ENCODE data around the gene KCNAB2. TPM values are rescaled to one million over a fixed set of nuclear protein-coding genes. Genes with fewer than 3 reads are reported as not detected.

Gene KCNAB2
- total RNA-seq, 1 donor = 5.8 TPM

DNA sequence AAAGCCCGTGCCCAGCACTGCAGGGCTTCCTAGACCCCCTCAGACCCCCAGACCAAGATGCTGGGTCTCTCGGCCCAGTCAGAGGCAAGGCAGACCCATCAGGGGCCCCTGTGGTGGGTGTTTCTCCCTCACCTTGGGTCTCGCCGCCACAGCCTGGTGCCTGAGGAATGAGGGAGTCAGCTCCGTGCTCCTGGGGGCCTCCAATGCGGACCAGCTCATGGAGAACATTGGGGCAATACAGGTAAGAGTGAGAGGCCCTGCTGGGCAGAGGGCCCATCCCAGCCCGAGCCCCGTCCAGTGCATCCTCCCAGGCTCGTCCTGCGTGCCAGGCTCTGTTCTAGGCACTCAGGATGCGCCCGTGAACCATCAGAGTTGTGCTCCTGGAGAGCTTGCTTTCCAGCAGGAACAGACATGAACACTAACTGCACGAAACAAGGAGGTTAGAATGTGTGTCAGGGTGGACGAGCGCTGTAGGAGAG is 51.5 kb downstream of the KCNAB2 start:
- H3K27me3 ChIP-seq (ENCODE audit: insufficient read depth, low read length) = no peaks in the 10 kb centered on the region
- no peaks in the 10 kb centered on the region for H4K20me1 ChIP-seq (ENCODE audit: insufficient read depth, low read length)
- no peak overlapping the region for H3K4me2 ChIP-seq (ENCODE audit: insufficient read depth, low read length)
- no peaks in the 10 kb centered on the region for H3K4me1 ChIP-seq (ENCODE audit: insufficient read depth, low read length)
- no peak for TF ChIP-seq CTCF (IDR thresholded peaks at IDR 0.05; ENCODE audit: extremely low read depth, low read depth, low read length)
- no peaks in the 10 kb centered on the region for H3K79me2 ChIP-seq (ENCODE audit: insufficient read depth, low read length)
- no peak overlapping the region for H3K4me3 ChIP-seq (ENCODE audit: insufficient read depth, low read length)
- no peak overlapping the region for H3K27ac ChIP-seq (ENCODE audit: low read depth, low read length)
- no peak for DNase-seq (ENCODE audit: insufficient read length, low spot score, missing footprints)
- no peaks in the 10 kb centered on the region for H3K9me3 ChIP-seq (ENCODE audit: low read depth, low read length)
- no peak overlapping the region for H2AFZ ChIP-seq (ENCODE audit: low read length)
- H3K36me3 ChIP-seq (ENCODE audit: insufficient read depth, low read length) = no peaks in the 10 kb centered on the region

DNA sequence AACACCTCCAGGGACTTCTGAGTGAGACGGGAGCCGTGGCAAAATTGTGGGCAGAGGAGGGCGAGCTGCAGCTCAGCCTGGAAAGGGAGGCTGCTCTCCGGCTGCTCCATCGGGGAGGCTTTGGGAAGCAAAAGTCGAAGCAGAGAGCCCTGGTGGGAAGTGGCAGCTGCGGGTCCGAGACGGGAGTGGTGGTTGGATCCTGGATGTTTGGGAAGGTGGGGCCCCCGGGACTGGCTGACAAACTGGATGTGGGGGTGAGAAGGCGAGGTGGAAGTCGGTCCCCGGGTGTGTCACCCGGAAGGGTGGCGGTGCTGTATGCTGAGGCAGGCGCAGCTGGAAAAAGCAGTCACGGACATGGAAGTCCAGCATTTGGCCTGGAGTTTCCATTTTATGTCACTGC is 52.1 kb downstream of the KCNAB2 start:
- no peak overlapping the region for H3K4me3 ChIP-seq (ENCODE audit: insufficient read depth, low read length)
- no peaks in the 10 kb centered on the region for H3K27me3 ChIP-seq (ENCODE audit: insufficient read depth, low read length)
- H4K20me1 ChIP-seq (ENCODE audit: insufficient read depth, low read length) = no peaks in the 10 kb centered on the region
- no peaks in the 10 kb centered on the region for H3K36me3 ChIP-seq (ENCODE audit: insufficient read depth, low read length)
- no peaks in the 10 kb centered on the region for H3K9me3 ChIP-seq (ENCODE audit: low read depth, low read length)
- no peak overlapping the region for H3K4me2 ChIP-seq (ENCODE audit: insufficient read depth, low read length)
- no peak for DNase-seq (ENCODE audit: insufficient read length, low spot score, missing footprints)
- H2AFZ ChIP-seq (ENCODE audit: low read length) = no peak overlapping the region
- TF ChIP-seq CTCF (IDR thresholded peaks at IDR 0.05; ENCODE audit: extremely low read depth, low read depth, low read length) = no peak
- H3K4me1 ChIP-seq (ENCODE audit: insufficient read depth, low read length) = no peaks in the 10 kb centered on the region
- no peaks in the 10 kb centered on the region for H3K79me2 ChIP-seq (ENCODE audit: insufficient read depth, low read length)
- no peak overlapping the region for H3K27ac ChIP-seq (ENCODE audit: low read depth, low read length)

DNA sequence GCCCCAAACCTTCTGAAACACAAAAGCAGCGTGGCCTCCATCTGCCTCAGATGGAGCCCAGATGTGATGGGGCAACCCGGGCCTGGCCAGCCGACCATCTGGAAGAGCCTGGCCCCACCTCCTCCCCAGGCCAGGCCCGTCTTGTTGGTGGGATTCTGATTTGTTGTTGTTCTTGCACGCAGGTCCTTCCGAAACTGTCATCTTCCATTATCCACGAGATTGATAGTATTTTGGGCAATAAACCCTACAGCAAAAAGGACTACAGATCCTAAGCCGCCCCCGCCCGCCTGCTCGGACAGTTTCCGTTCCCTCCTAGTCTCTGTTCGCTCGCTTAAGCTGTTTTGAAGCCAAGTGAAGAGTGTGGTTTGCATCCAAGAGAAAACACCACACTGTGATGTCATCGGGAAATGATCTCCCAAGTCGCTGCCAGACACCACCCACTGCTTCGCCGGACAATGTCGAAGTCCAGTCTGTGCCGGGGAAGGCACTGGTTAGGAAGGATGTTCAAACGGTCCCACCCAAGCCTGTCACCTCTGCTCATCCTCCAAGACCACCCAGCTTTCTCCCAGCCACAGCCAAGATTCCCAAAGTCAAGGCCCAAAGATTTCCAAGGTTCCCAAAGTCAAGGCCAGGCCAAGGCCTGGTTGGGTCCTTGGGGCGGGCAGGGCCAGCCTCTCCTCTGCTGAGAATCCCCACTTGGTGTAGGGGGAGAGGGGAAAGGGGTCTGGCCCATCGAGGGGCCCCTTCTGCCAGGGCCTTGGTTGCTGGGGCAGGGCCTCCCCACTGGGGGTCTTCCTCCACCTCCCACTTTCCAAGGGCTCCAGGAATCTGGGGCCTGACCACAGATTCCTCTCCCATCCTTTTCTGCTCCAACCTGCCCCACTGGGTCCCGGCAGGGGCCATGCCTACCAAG is 52.9 kb downstream of the KCNAB2 start:
- no peaks in the 10 kb centered on the region for H3K4me1 ChIP-seq (ENCODE audit: insufficient read depth, low read length)
- no peaks in the 10 kb centered on the region for H3K27me3 ChIP-seq (ENCODE audit: insufficient read depth, low read length)
- H2AFZ ChIP-seq (ENCODE audit: low read length) = no peak overlapping the region
- H3K27ac ChIP-seq (ENCODE audit: low read depth, low read length) = no peak overlapping the region
- H3K4me2 ChIP-seq (ENCODE audit: insufficient read depth, low read length) = no peak overlapping the region
- H3K4me3 ChIP-seq (ENCODE audit: insufficient read depth, low read length) = no peak overlapping the region
- no peaks in the 10 kb centered on the region for H4K20me1 ChIP-seq (ENCODE audit: insufficient read depth, low read length)
- H3K79me2 ChIP-seq (ENCODE audit: insufficient read depth, low read length) = no peaks in the 10 kb centered on the region
- no peaks in the 10 kb centered on the region for H3K36me3 ChIP-seq (ENCODE audit: insufficient read depth, low read length)
- H3K9me3 ChIP-seq (ENCODE audit: low read depth, low read length) = no peaks in the 10 kb centered on the region
- no peak for TF ChIP-seq CTCF (IDR thresholded peaks at IDR 0.05; ENCODE audit: extremely low read depth, low read depth, low read length)
- DNase-seq (ENCODE audit: insufficient read length, low spot score, missing footprints) = no peak

DNA sequence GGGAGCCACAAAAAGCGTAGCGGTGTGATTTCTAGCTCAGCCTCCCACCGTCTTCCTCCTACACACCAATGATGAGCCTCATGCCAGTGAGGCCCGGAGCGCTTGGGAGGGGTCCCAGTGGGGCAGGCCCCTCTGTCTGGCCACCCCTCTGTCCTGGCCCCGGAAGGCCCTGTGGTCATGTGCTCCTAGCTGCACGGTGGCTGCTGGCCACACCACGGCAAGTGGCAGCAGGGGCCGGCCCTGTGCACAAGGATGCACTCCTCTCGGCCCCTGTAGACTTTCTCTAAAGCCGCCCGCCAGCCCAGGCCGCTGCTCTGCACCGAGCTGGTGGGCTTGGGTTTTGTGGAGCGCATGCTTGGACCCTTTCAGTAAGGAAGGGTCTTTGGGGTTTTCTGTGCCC is 53.6 kb downstream of the KCNAB2 start:
- no peak for TF ChIP-seq CTCF (IDR thresholded peaks at IDR 0.05; ENCODE audit: extremely low read depth, low read depth, low read length)
- no peak overlapping the region for H3K4me2 ChIP-seq (ENCODE audit: insufficient read depth, low read length)

More for the DNA sequence above, 53.6 kb downstream of the KCNAB2 start:
- Histone ChIP-seq H3K27me3 (ENCODE audit: insufficient read depth, low read length) (no peaks in the 10 kb centered on the region), H3K36me3 (ENCODE audit: insufficient read depth, low read length) (no peaks in the 10 kb centered on the region), H2AFZ (ENCODE audit: low read length) (no peak overlapping the region), H3K27ac (ENCODE audit: low read depth, low read length) (no peak overlapping the region), H3K9me3 (ENCODE audit: low read depth, low read length) (no peaks in the 10 kb centered on the region), H3K4me3 (ENCODE audit: insufficient read depth, low read length) (no peak overlapping the region), H4K20me1 (ENCODE audit: insufficient read depth, low read length) (no peaks in the 10 kb centered on the region), H3K79me2 (ENCODE audit: insufficient read depth, low read length) (no peaks in the 10 kb centered on the region), H3K4me1 (ENCODE audit: insufficient read depth, low read length) (no peaks in the 10 kb centered on the region)
- no peak for DNase-seq (ENCODE audit: insufficient read length, low spot score, missing footprints)

Data from osteoblast (primary cell).